ENCODE results near the gene CHL1.
"Not testable (repeated sequence)": the region's sequence is repeated elsewhere in the genome, so short reads cannot be mapped to it uniquely, and the experiment has no call there.

Gene CHL1

GRCh38 chr3:339351-339750 is 142.8 kb downstream of the CHL1 start:
- no peak for DNase-seq

- DNase-seq: no peak
Measured at GRCh38 chr3:341998-342397, 145.4 kb downstream of the CHL1 start.

GRCh38 chr3:346186-346585 is 149.6 kb downstream of the CHL1 start:
- DNase-seq: no peak

- DNase-seq: no peak
Measured at GRCh38 chr3:347581-347980, 151.0 kb downstream of the CHL1 start.

GRCh38 chr3:350871-351371 is 154.4 kb downstream of the CHL1 start:
- no peak for DNase-seq

- no peak for DNase-seq
Measured at GRCh38 chr3:352599-352998, 156.0 kb downstream of the CHL1 start.

GRCh38 chr3:353191-353739 is 156.7 kb downstream of the CHL1 start:
- DNase-seq: no peak

GRCh38 chr3:354432-354831 is 157.9 kb downstream of the CHL1 start:
- peak; percentile 17 for DNase-seq

- no peak for DNase-seq
Measured at GRCh38 chr3:355622-356021, 159.1 kb downstream of the CHL1 start.

- DNase-seq: no peak
Measured at GRCh38 chr3:356952-357351, 160.4 kb downstream of the CHL1 start.

- no peak for DNase-seq
Measured at GRCh38 chr3:359672-360071, 163.1 kb downstream of the CHL1 start.

GRCh38 chr3:362681-363338 is 166.2 kb downstream of the CHL1 start:
- no peak for DNase-seq

GRCh38 chr3:364287-364686 is 167.7 kb downstream of the CHL1 start:
- DNase-seq: no peak

- no peak for DNase-seq
Measured at GRCh38 chr3:365268-365667, 168.7 kb downstream of the CHL1 start.

- not testable (repeated sequence) for DNase-seq
Measured at GRCh38 chr3:366253-366652, 169.7 kb downstream of the CHL1 start.

GRCh38 chr3:373193-373779 is 176.7 kb downstream of the CHL1 start:
- DNase-seq: no peak

- no peak for DNase-seq
Measured at GRCh38 chr3:374459-374858, 177.9 kb downstream of the CHL1 start.

GRCh38 chr3:377158-377561 is 180.6 kb downstream of the CHL1 start:
- no peak for DNase-seq

GRCh38 chr3:380801-381200 is 184.2 kb downstream of the CHL1 start:
- DNase-seq: no peak

GRCh38 chr3:385151-385550 is 188.6 kb downstream of the CHL1 start:
- DNase-seq: no peak

GRCh38 chr3:394775-395174 is 198.2 kb downstream of the CHL1 start:
- no peak for DNase-seq

- DNase-seq: no peak
Measured at GRCh38 chr3:396293-396692, 199.7 kb downstream of the CHL1 start.

GRCh38 chr3:399647-400046 is 203.1 kb downstream of the CHL1 start:
- DNase-seq: no peak

- DNase-seq: no peak
Measured at GRCh38 chr3:403826-404225, 207.3 kb downstream of the CHL1 start.

GRCh38 chr3:409011-409410 is 212.4 kb downstream of the CHL1 start:
- DNase-seq: no peak
